ENCODE measurements around the gene RNU2-63P.

GRCh38 chr2:88010136-88010535 is 6.2 kb downstream of the RNU2-63P start:
- TF ChIP-seq CTCF (IDR thresholded peaks at IDR 0.05) = no peak
- no peak for TF ChIP-seq POLR2A (IDR thresholded peaks at IDR 0.05)
